Aorta (tissue), 5 donors: Measurements from ENCODE around the gene ST6GAL2. TPM values are rescaled to one million over a fixed set of nuclear protein-coding genes. Genes with fewer than 3 reads are reported as not detected.

Experiments
- ATAC-seq: fragments of 200-7000 bp; cut with Tn5 transposase; one replicate; pipeline ENCODE4 v1.9.1; 2022; ENCODE audit warnings: moderate library complexity; ENCODE audit not compliant: low FRiP score
- DNase-seq, 2 donors: peaks; one replicate each; pipeline ENCODE4 v3.0.0-alpha.2; 2020
- H3K27ac ChIP-seq, 2 donors: one replicate each; pipeline ENCODE4 v1.5.1; 2013; ENCODE audit warnings: low read length in 2 of 2, mild to moderate bottlenecking in 2 of 2, moderate library complexity in 2 of 2, control low read depth in 1 of 2, inconsistent platforms in 1 of 2, low read depth in 1 of 2
- H3K27me3 ChIP-seq, 2 donors: one replicate each; pipeline ENCODE4 v1.6.1; 2013; ENCODE audit warnings: control low read depth in 1 of 2, low read length in 1 of 2, mild to moderate bottlenecking in 1 of 2, moderate library complexity in 1 of 2; ENCODE audit not compliant: insufficient read depth in 2 of 2, control insufficient read depth in 1 of 2
- H3K36me3 ChIP-seq, 2 donors: one replicate each; pipeline ENCODE4 v1.6.1; 2013; ENCODE audit warnings: control low read depth in 1 of 2, low read length in 1 of 2, mild to moderate bottlenecking in 1 of 2; ENCODE audit not compliant: insufficient read depth in 2 of 2, control insufficient read depth in 1 of 2
- H3K4me1 ChIP-seq, 2 donors: one replicate each; pipeline ENCODE4 v1.6.1; 2013; ENCODE audit warnings: low read length in 2 of 2, control low read depth in 1 of 2, mild to moderate bottlenecking in 1 of 2, moderate library complexity in 1 of 2; ENCODE audit not compliant: insufficient read depth in 2 of 2, control insufficient read depth in 1 of 2
- H3K4me3 ChIP-seq, 2 donors: one replicate each; pipeline ENCODE4 v1.5.1; 2013; ENCODE audit warnings: low read length in 2 of 2, control low read depth in 1 of 2, mild to moderate bottlenecking in 1 of 2
- H3K9me3 ChIP-seq: one replicate; pipeline ENCODE4 v1.6.1; 2013; ENCODE audit warnings: mild to moderate bottlenecking, low read length; ENCODE audit not compliant: control insufficient read depth
- WGBS, 2 donors: extraction: QIAGEN DNeasy Blood & Tissue Kit; methylation state at CpG; one replicate each; pipeline ENCODE4 v1.1.7; 2013; 5-methylcytosine and 5-hydroxymethylcytosine counted together
- intact Hi-C, 2 donors: fragments of 100-400 bp; cut with DNase I; formaldehyde crosslinking; loops; one replicate each; pipeline versions ENCODE4 v1.14.2 to v1.15.0; 2022
- polyA plus RNA-seq, 2 donors: library from polyadenylated mRNA; stranded (reverse); fragments of 200-250 nt; gene quantifications; one replicate each; pipeline ENCODE4 v1.2.3, GENCODE V29; 2013
- total RNA-seq, 2 donors: library from RNA; stranded (reverse); fragmentation: NEBNext Ultra II Directional; extraction: Animal tissue kit (Norgen Biotek cat#: 25700); gene quantifications; one replicate each; pipeline ENCODE4 v1.2.1, GENCODE V29; 2021
- donor health status: healthy with polysubstance abuse.
- donor health status: Bipolar disorder and iron deficiency.
- donor health status: DM: no; HTN: no; CAD: no.
- donor health status: DM: no; HTN: no; CAD: no.
- donor health status: DM: yes; HTN: yes; CAD: no.

The ST6GAL2 gene
- total and polyA plus RNA-seq, 4 donors = 7.0 to 107 (median 29.2) TPM

- H3K27me3 ChIP-seq = no peaks in the 10 kb centered on the region
- H3K9me3 ChIP-seq = no peaks in the 10 kb centered on the region
- no peak overlapping the region for H3K4me3 ChIP-seq
- DNase-seq (no peak), ATAC-seq (no peak)
- no peaks in the 10 kb centered on the region for H3K36me3 ChIP-seq
- 33 to 37% methylated on average over 2 of the region's 2 CpGs for WGBS, 2 donors
- peak overlapping the region; percentile 73 to 84 for H3K27ac ChIP-seq
- H3K4me1 ChIP-seq = peaks cover 8 to 16% of the 10 kb centered on the region in 2 donors
- intact Hi-C loops = loop anchor here in 1 of 2 donors (5.0 kb wide), 2 partner anchors 34 to 41 kb away; partner anchors contain the start of gene ST6GAL2
Measured at GRCh38 chr2:106853631-106854030, 32.3 kb downstream of the ST6GAL2 start.

GRCh38 chr2:106851881-106852501, 34.0 kb downstream of the ST6GAL2 start:
- Histone ChIP-seq H3K4me3 (no peak overlapping the region), H3K4me1 (peaks cover 6 to 20% of the 10 kb centered on the region in 2 donors), H3K27me3 (no peaks in the 10 kb centered on the region), H3K27ac (peak overlapping the region; percentile 60 to 70), H3K9me3 (no peaks in the 10 kb centered on the region), H3K36me3 (no peaks in the 10 kb centered on the region)
- WGBS, 2 donors = 29 to 37% methylated on average over 11 of the region's 11 CpGs
- peak; percentile 3 for ATAC-seq
- intact Hi-C loops = loop anchor here in 1 of 2 donors (5.0 kb wide), 2 partner anchors 35 to 40 kb away; partner anchors contain the start of gene ST6GAL2
- no peak for DNase-seq

- Histone ChIP-seq H3K9me3 (no peaks in the 10 kb centered on the region), H3K27ac (peak overlapping the region; percentile 80 to 93), H3K4me1 (peaks cover 6 to 18% of the 10 kb centered on the region in 2 donors), H3K27me3 (no peaks in the 10 kb centered on the region), H3K36me3 (no peaks in the 10 kb centered on the region), H3K4me3 (peak overlapping the region in 1 of 2 donors; percentile 69)
- WGBS, 2 donors = 3 to 5% methylated on average over 7 of the region's 7 CpGs
- no peak for DNase-seq
- peak; percentile 70 for ATAC-seq
- intact Hi-C loops = loop anchor here in 1 of 2 donors (5.0 kb wide), 2 partner anchors 36 to 39 kb away; partner anchors contain the start of gene ST6GAL2
Measured at GRCh38 chr2:106851087-106851874, 34.7 kb downstream of the ST6GAL2 start.

GRCh38 chr2:106849253-106849652, 36.7 kb downstream of the ST6GAL2 start:
- Histone ChIP-seq H3K27me3 (no peaks in the 10 kb centered on the region), H3K4me1 (peaks cover 2 to 26% of the 10 kb centered on the region in 2 donors), H3K4me3 (peak overlapping the region in 1 of 2 donors; percentile 28), H3K36me3 (no peaks in the 10 kb centered on the region), H3K9me3 (no peaks in the 10 kb centered on the region), H3K27ac (peak overlapping the region; percentile 38 to 93)
- intact Hi-C loops = loop anchor here in 1 of 2 donors (10.0 kb wide), 1 partner anchor 566 kb away; no protein-coding TSS in a partner anchor
- ATAC-seq (no peak), DNase-seq (no peak)
- 61 to 64% methylated on average over 2 of the region's 2 CpGs for WGBS, 2 donors

GRCh38 chr2:106847366-106847765, 38.6 kb downstream of the ST6GAL2 start:
- no peak for ATAC-seq
- H3K4me3 ChIP-seq = no peak overlapping the region
- peaks cover 0 to 3% of the 10 kb centered on the region in 2 donors for H3K36me3 ChIP-seq
- no peaks in the 10 kb centered on the region for H3K27me3 ChIP-seq
- WGBS, 2 donors = 19 to 21% methylated on average over 2 of the region's 2 CpGs
- no peak overlapping the region for H3K27ac ChIP-seq
- DNase-seq = no peak
- peaks cover 0 to 26% of the 10 kb centered on the region in 2 donors for H3K4me1 ChIP-seq
- no peaks in the 10 kb centered on the region for H3K9me3 ChIP-seq
- intact Hi-C loops = loop anchor here in 1 of 2 donors (10.0 kb wide), 1 partner anchor 567 kb away; no protein-coding TSS in a partner anchor

- intact Hi-C loops = loop anchor here in 1 of 2 donors (10.0 kb wide), 1 partner anchor 569 kb away; no protein-coding TSS in a partner anchor
- no peak for ATAC-seq
Measured at GRCh38 chr2:106845716-106846115, 40.3 kb downstream of the ST6GAL2 start.

GRCh38 chr2:106843910-106844250, 42.1 kb downstream of the ST6GAL2 start:
- no peak overlapping the region for H3K27ac ChIP-seq
- H3K4me3 ChIP-seq = no peak overlapping the region
- intact Hi-C loops = loop anchor here in 1 of 2 donors (10.0 kb wide), 1 partner anchor 571 kb away; no protein-coding TSS in a partner anchor
- no peaks in the 10 kb centered on the region for H3K27me3 ChIP-seq
- DNase-seq (no peak), ATAC-seq (no peak)
- H3K36me3 ChIP-seq = peaks cover 0 to 3% of the 10 kb centered on the region in 2 donors
- peaks cover 5 to 21% of the 10 kb centered on the region in 2 donors for H3K4me1 ChIP-seq
- WGBS, 2 donors = 86 to 91% methylated on average over 5 of the region's 5 CpGs
- no peaks in the 10 kb centered on the region for H3K9me3 ChIP-seq

More at GRCh38 chr2:106845716-106846115, 40.3 kb downstream of the ST6GAL2 start:
- peak overlapping the region; percentile 6 to 79 for H3K27ac ChIP-seq
- H3K36me3 ChIP-seq = peaks cover 0 to 3% of the 10 kb centered on the region in 2 donors
- H3K27me3 ChIP-seq = no peaks in the 10 kb centered on the region
- H3K4me3 ChIP-seq = no peak overlapping the region
- H3K4me1 ChIP-seq = peaks cover 4 to 27% of the 10 kb centered on the region in 2 donors
- no peak for DNase-seq
- whole genome bisulfite sequencing, 2 donors = 76 to 78% methylated on average over 6 of the region's 6 CpGs
- no peaks in the 10 kb centered on the region for H3K9me3 ChIP-seq

GRCh38 chr2:106843001-106843909, 42.7 kb downstream of the ST6GAL2 start:
- ATAC-seq (no peak), DNase-seq (no peak)
- H3K9me3 ChIP-seq = no peaks in the 10 kb centered on the region
- peak overlapping the region; percentile 33 to 37 for H3K27ac ChIP-seq
- H3K4me3 ChIP-seq = no peak overlapping the region
- H3K27me3 ChIP-seq = no peaks in the 10 kb centered on the region
- H3K36me3 ChIP-seq = peaks cover 0 to 4% of the 10 kb centered on the region in 2 donors
- H3K4me1 ChIP-seq = peaks cover 5 to 19% of the 10 kb centered on the region in 2 donors
- intact Hi-C loops = loop anchor here in 1 of 2 donors (10.0 kb wide), 1 partner anchor 572 kb away; no protein-coding TSS in a partner anchor
- WGBS, 2 donors = 90 to 92% methylated on average over 63 of the region's 63 CpGs
